Esophagus squamous epithelium (tissue), 5 donors: ENCODE data around the gene TXNDC11. TPM values are rescaled to one million over a fixed set of nuclear protein-coding genes. Genes with fewer than 3 reads are reported as not detected.

Experiments
- DNase-seq: peaks from one replicate; lab custom pipeline; 2025; lab: John Stamatoyannopoulos, UW
- H3K27ac ChIP-seq, 4 donors: fragments of 200-600 bp; sonication (generic); one replicate each; pipeline ENCODE4 v1.5.1; 2016 to 2019; ENCODE audit warnings: mild to moderate bottlenecking in 1 of 4
- H3K27me3 ChIP-seq, 4 donors: fragments of 200-600 bp; sonication (generic); 1 replicate in 3 of 4; 2 replicates in 1 of 4; pipeline versions ENCODE4 v1.5.1 to v1.6.0; 2017 to 2021; ENCODE audit warnings: antibody characterized with exemption in 1 of 4
- H3K36me3 ChIP-seq, 3 donors: fragments of 200-600 bp; sonication (generic); one replicate each; pipeline ENCODE4 v1.5.1; 2016 to 2019
- H3K4me1 ChIP-seq, 3 donors: fragments of 200-600 bp; sonication (generic); one replicate each; pipeline ENCODE4 v1.5.1; 2017 to 2019
- H3K4me3 ChIP-seq, 4 donors: fragments of 200-600 bp; sonication (generic); 1 replicate in 3 of 4; 2 replicates in 1 of 4; pipeline ENCODE4 v1.5.1; 2016 to 2019; ENCODE audit warnings: mild to moderate bottlenecking in 2 of 4, moderate library complexity in 1 of 4
- H3K9me3 ChIP-seq, 3 donors: fragments of 200-600 bp; sonication (generic); one replicate each; pipeline ENCODE4 v1.5.1; 2016 to 2019
- CTCF ChIP-seq, 6 experiments: fragments of 450-650 bp in 4 of 6; fragments of 200-600 bp in 2 of 6; sonication (generic) in 2 of 6; IDR thresholded peaks; one replicate each; pipeline ENCODE4 v1.5.1; 2016 to 2019; ENCODE audit warnings: antibody characterized with exemption in 6 of 6, mild to moderate bottlenecking in 4 of 6, moderate library complexity in 4 of 6
- POLR2A ChIP-seq, 4 donors: fragments of 450-650 bp; IDR thresholded peaks; one replicate each; pipeline ENCODE4 v1.6.1; 2017; ENCODE audit warnings: antibody characterized with exemption in 4 of 4, mild to moderate bottlenecking in 4 of 4, moderate library complexity in 3 of 4
- whole genome bisulfite sequencing, 2 donors: methylation state at CpG; one replicate each; pipeline ENCODE4 v1.1.5; 2018; 5-methylcytosine and 5-hydroxymethylcytosine counted together
- intact Hi-C: fragments of 100-400 bp; cut with DNase I; formaldehyde crosslinking; loops from one replicate; pipeline ENCODE4 v1.15.0; 2022
- total RNA-seq, 4 donors: library from RNA; depleted of rRNA; stranded (reverse); fragments of >200 nt; gene quantifications; one replicate each; pipeline ENCODE4 v1.1.0, GENCODE V29; 2016
- donor health status: DM: yes; HTN: yes; CAD: no.

Gene TXNDC11
- total RNA-seq, 4 donors from 2014 or later: 26.0 to 39.1 (median 35.9) TPM

- H3K4me1 ChIP-seq: peaks cover 67 to 99% (median 87%) of the 10 kb centered on the region in 3 donors
- WGBS, 2 donors: 56 to 65% methylated on average over 14 of the region's 42 CpGs
- no peaks in the 10 kb centered on the region for H3K27me3 ChIP-seq
- intact Hi-C loops: no loop called here
- H3K4me3 ChIP-seq: no peak overlapping the region
- peaks cover 8 to 55% (median 22%) of the 10 kb centered on the region in 3 donors for H3K36me3 ChIP-seq
- TF ChIP-seq POLR2A (IDR thresholded peaks at IDR 0.05) (no peak), CTCF (IDR thresholded peaks at IDR 0.05) (no peak)
- H3K27ac ChIP-seq: peak overlapping the region; percentile 76 to 90 (median 86)
- H3K9me3 ChIP-seq: no peaks in the 10 kb centered on the region
- DNase-seq: no peak
Measured at GRCh38 chr16:11675561-11676511, 66.8 kb downstream of the TXNDC11 start.

GRCh38 chr16:11674818-11675560 lies 67.7 kb downstream of the TXNDC11 start:
- no peak for DNase-seq

GRCh38 chr16:11674001-11674817 lies 68.4 kb downstream of the TXNDC11 start:
- DNase-seq: no peak
- TF ChIP-seq CTCF (IDR thresholded peaks at IDR 0.05) (no peak), POLR2A (IDR thresholded peaks at IDR 0.05) (no peak)
- Histone ChIP-seq H3K4me3 (no peak overlapping the region), H3K4me1 (peaks cover 83 to 100% (median 98%) of the 10 kb centered on the region in 3 donors), H3K27me3 (no peaks in the 10 kb centered on the region), H3K36me3 (peaks cover 2 to 38% (median 12%) of the 10 kb centered on the region in 3 donors), H3K9me3 (no peaks in the 10 kb centered on the region), H3K27ac (peak overlapping the region; percentile 56 to 90 (median 74))
- intact Hi-C loops: no loop called here
- WGBS, 2 donors: 91 to 100% methylated on average over 1 to 6 of the region's 25 CpGs

More at GRCh38 chr16:11674818-11675560, 67.7 kb downstream of the TXNDC11 start:
- H3K4me3 ChIP-seq: no peak overlapping the region
- H3K27ac ChIP-seq: peak overlapping the region; percentile 76 to 90 (median 86)
- peaks cover 75 to 99% (median 92%) of the 10 kb centered on the region in 3 donors for H3K4me1 ChIP-seq
- no peaks in the 10 kb centered on the region for H3K9me3 ChIP-seq
- TF ChIP-seq CTCF (IDR thresholded peaks at IDR 0.05) (no peak), POLR2A (IDR thresholded peaks at IDR 0.05) (no peak)
- peaks cover 8 to 46% (median 20%) of the 10 kb centered on the region in 3 donors for H3K36me3 ChIP-seq
- 32 to 46% methylated on average over 11 to 13 of the region's 15 CpGs for WGBS, 2 donors
- intact Hi-C loops: no loop called here
- no peaks in the 10 kb centered on the region for H3K27me3 ChIP-seq

GRCh38 chr16:11673091-11674000 lies 69.3 kb downstream of the TXNDC11 start:
- 55 to 68% methylated on average over 12 to 17 of the region's 25 CpGs for WGBS, 2 donors
- no peaks in the 10 kb centered on the region for H3K9me3 ChIP-seq
- H3K4me1 ChIP-seq: peaks cover 81 to 97% (median 90%) of the 10 kb centered on the region in 3 donors
- H3K4me3 ChIP-seq: no peak overlapping the region
- H3K36me3 ChIP-seq: peaks cover 0 to 30% (median 9%) of the 10 kb centered on the region in 3 donors
- peak overlapping the region; percentile 56 to 90 (median 74) for H3K27ac ChIP-seq
- intact Hi-C loops: no loop called here
- TF ChIP-seq CTCF (IDR thresholded peaks at IDR 0.05) (no peak), POLR2A (IDR thresholded peaks at IDR 0.05) (no peak)
- no peak for DNase-seq
- H3K27me3 ChIP-seq: no peaks in the 10 kb centered on the region
